ENCODE measurements around the gene LPO.

LPO gene

DNA sequence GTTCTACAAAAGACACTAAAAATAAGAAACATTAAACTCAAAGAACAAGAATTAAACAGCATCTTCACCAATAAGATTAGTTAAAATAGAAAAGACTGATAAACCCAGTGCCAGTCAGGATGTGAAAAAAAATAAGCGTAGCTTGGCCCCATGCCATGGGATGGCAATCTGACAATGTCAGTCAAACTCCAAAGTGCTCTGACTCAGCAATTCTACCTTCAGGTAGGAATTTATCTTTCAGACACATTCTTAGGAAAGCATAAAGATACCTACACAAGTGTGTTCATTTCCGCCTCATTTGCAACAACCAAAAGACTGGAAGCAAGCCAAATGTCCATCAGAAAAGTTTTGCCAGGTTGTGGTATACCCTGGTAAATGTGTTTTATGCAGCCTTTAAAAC is 51.5 kb downstream of the LPO start:
- Mint-ChIP-seq H3K4me1 (ENCODE audit: low read depth) (no peaks in the 10 kb centered on the region), H3K27me3 (peaks cover 14% of the 10 kb centered on the region), H3K9me3 (ENCODE audit: low read depth) (no peaks in the 10 kb centered on the region), H3K4me3 (no peak overlapping the region), H3K27ac (no peak overlapping the region), H3K36me3 (no peaks in the 10 kb centered on the region)

DNA sequence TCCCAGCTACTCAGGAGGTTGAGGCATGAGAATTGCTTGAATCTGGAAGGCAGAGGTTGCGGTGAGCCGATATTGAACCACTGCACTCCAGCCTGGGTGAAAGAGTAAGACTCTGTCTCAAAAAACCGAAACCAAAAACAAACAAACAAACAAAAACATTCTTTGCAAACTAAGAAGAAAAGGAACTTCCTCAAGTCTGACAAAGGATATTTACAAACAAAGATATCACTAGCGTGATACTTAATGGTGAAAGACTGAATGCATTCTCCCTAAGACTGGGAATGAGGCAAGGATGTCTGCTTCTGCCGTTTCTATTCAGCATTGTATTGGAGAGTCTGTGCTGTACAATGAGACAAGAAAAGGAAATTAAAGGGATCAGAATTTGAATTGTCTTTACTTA is 52.9 kb downstream of the LPO start:
- no peaks in the 10 kb centered on the region for H3K4me1 Mint-ChIP-seq (ENCODE audit: low read depth)
- peaks cover 14% of the 10 kb centered on the region for H3K27me3 Mint-ChIP-seq
- H3K36me3 Mint-ChIP-seq: no peaks in the 10 kb centered on the region
- H3K4me3 Mint-ChIP-seq: no peak overlapping the region
- H3K27ac Mint-ChIP-seq: no peak overlapping the region
- H3K9me3 Mint-ChIP-seq (ENCODE audit: low read depth): no peaks in the 10 kb centered on the region

DNA sequence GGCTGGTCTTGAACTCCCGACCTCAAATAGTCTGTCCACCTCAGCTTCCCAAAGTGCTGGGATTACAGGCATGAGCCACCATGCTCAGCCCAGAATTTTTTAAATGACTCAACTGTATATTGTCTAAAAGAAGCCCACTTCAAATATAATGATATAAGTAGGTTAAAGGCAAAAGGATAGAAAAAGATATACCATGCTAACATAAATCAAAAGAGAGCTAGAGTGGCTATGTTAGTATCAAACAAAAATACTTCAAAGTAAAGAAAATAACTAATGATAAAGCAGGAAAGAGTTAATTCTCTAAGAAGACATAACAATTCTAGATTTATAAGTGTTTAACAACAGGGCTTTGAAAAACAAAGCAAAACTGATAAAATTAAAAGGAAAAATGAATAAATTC is 55.6 kb downstream of the LPO start:
- H3K27ac Mint-ChIP-seq: no peak overlapping the region
- H3K27me3 Mint-ChIP-seq: peaks cover 7% of the 10 kb centered on the region
- H3K4me1 Mint-ChIP-seq (ENCODE audit: low read depth): no peaks in the 10 kb centered on the region
- H3K36me3 Mint-ChIP-seq: no peaks in the 10 kb centered on the region
- H3K4me3 Mint-ChIP-seq: no peak overlapping the region
- no peaks in the 10 kb centered on the region for H3K9me3 Mint-ChIP-seq (ENCODE audit: low read depth)

DNA sequence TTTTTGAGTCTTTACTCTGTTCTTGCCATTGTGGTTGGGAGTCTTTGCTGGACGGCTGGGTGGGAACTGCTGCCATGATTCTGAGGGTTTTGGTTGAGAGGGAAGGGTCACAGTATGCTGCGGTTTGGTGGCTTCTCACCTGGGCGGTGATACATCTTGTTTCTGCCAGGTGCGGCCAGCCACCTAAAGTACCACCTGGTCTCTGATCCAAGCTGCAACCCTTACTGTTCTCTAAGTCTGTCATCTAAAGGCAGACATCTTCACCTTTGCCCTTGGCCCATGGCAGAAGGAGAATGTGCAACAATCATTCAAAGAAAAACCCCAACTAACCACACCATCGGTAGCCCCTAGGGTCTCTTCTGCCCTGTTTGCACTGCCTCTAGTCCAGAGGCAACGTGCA is 62.0 kb downstream of the LPO start:
- no peaks in the 10 kb centered on the region for H3K9me3 Mint-ChIP-seq (ENCODE audit: low read depth)
- no peak overlapping the region for H3K27ac Mint-ChIP-seq
- H3K4me3 Mint-ChIP-seq: no peak overlapping the region
- H3K36me3 Mint-ChIP-seq: no peaks in the 10 kb centered on the region
- H3K4me1 Mint-ChIP-seq (ENCODE audit: low read depth): peaks cover 2% of the 10 kb centered on the region
- H3K27me3 Mint-ChIP-seq: no peaks in the 10 kb centered on the region

DNA sequence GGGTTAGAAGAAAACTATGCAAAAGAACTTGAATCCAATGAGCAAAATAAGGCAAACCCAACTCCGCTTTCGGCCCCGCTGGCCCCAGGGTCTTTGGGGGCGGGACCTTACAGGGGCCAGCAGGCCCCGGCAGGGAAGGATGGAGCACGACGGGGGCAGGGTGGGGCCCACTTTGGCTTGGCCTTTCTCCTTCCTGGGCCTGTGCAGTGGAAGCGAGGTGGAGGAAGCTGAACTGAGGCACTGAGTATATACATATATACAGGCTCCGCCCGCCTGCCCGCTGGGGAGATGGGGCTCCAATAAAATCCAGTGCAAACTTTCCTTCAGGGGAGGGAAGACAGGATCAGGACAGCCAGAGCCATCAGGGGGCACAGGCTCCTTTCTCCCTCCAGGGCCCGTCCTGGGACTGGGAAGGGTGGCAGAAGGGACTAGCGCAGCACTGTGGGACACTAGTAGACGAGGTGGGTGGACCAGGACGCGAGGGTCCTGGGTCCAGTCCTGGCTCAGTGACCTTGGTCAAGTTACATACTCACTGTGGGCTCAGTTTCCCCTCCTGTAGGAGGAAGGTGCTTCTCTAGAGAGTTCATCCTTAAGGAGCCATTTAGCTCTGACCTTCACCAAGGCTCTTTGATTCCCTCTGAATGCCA is 63.2 kb downstream of the LPO start:
- H3K27ac Mint-ChIP-seq: no peak overlapping the region
- no peaks in the 10 kb centered on the region for H3K27me3 Mint-ChIP-seq
- H3K36me3 Mint-ChIP-seq: no peaks in the 10 kb centered on the region
- H3K4me1 Mint-ChIP-seq (ENCODE audit: low read depth): peaks cover 2% of the 10 kb centered on the region
- no peak overlapping the region for H3K4me3 Mint-ChIP-seq
- no peaks in the 10 kb centered on the region for H3K9me3 Mint-ChIP-seq (ENCODE audit: low read depth)

DNA sequence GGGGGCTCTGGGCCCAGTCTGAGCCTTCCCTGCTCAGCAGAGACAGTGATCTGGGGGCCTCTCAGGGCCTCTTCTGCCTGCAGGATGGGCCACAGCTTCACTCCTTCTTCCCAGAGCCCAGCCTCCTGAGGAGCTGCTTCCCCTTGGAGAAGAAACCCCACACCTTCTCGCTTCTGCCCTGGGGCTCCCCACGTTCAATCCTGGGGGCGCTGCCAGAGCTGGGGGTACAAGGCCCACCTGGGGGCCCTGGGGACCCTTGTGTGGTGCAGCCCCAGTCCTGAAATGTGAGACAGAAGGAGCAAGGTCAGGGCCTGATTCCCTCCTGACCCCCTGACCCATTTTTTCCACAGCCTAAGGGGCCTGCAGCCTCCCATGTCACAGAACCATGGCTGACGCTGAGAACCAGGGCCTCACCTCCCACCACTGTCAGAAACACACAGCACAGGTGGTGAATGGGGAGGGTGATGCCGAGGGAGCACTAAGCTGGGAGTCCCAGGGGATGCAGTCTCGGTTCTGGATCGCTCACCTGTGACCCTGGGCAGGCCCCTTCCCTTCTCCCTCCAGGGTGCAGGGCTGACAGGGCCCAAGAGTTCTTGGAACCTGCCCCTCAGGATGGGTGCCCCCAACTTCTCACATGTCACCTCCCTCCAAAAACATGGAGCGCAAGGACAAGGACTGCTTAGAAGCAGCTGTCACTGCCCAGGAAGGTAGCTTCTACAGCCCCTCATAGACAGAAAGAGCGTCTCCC is 64.0 kb downstream of the LPO start:
- Mint-ChIP-seq H3K9me3 (ENCODE audit: low read depth) (no peaks in the 10 kb centered on the region), H3K4me3 (no peak overlapping the region), H3K27ac (no peak overlapping the region), H3K4me1 (ENCODE audit: low read depth) (peaks cover 2% of the 10 kb centered on the region), H3K27me3 (no peaks in the 10 kb centered on the region), H3K36me3 (peaks cover 4% of the 10 kb centered on the region)

DNA sequence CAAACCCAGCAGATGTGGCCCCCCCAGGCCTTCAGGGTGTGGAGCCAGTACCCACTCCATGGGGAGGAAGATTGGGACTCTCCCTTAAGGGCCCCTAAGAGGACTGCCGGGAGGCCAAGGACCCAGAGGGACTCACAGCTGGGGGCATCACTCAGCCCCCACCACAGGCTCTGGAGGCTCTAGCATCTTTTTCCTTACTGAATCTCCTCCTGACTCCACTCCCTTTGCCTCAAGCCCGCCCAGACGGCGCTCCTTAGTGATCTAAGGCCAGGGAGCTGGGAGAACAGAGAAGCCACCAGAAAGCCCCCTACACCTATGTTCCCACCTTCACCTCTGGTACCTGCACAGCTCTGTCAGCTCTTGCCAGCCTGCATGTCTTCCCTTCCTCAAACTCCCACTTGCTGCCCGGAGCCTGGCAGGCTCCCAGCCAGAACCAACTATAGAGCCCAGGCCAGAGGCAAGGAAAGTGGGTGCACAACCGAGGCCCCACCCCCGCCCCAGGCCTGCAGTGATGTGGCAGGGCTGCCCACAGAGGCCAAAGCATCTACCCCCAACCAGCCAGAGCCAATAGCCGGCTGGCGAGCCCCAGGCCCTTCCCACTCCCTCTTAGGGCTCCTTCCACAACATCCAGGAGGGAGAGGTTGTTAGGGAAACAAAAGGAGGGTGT is 64.7 kb downstream of the LPO start:
- H3K4me3 Mint-ChIP-seq: no peak overlapping the region
- H3K4me1 Mint-ChIP-seq (ENCODE audit: low read depth): peaks cover 2% of the 10 kb centered on the region
- H3K9me3 Mint-ChIP-seq (ENCODE audit: low read depth): no peaks in the 10 kb centered on the region
- H3K27me3 Mint-ChIP-seq: no peaks in the 10 kb centered on the region
- no peak overlapping the region for H3K27ac Mint-ChIP-seq
- H3K36me3 Mint-ChIP-seq: peaks cover 5% of the 10 kb centered on the region

DNA sequence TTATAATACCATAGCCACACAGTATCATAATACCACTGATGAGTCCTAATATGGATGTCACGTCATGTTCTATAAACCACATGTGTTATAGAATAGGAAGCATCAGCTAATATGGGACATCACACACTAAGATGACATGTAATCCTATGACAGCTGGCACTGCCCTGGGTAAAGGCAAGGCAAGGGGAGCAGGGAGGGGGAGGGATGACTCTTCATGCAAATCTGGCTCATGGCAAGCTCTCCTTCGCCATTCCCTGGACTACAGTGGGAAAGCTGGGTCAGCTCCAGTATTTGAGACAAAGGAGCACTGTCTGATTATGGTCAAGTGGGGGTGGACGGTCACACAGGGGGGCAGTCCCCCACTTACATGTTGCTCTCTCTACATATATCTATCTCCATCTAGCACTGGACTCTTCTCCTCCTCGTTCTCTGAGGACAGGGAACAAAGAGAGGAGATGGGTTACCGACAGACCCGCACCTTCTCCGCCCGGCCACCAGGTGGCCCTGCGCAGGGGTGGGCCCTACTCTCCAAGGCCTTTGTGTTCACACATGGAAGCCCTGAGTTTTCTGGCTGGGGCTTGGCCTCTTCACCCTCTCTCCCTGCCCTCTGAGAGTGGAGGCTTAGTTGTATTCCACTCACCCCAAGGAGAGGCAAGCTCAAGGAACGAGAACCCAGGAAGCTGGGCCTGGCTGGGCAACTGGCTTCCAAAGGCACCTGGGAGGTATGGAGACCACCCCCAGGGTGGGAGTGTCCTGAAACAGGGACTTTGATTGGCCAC is 65.8 kb downstream of the LPO start:
- H3K9me3 Mint-ChIP-seq (ENCODE audit: low read depth): no peaks in the 10 kb centered on the region
- peaks cover 5% of the 10 kb centered on the region for H3K36me3 Mint-ChIP-seq
- no peak overlapping the region for H3K27ac Mint-ChIP-seq
- no peak overlapping the region for H3K4me3 Mint-ChIP-seq
- H3K27me3 Mint-ChIP-seq: no peaks in the 10 kb centered on the region
- peaks cover 2% of the 10 kb centered on the region for H3K4me1 Mint-ChIP-seq (ENCODE audit: low read depth)

DNA sequence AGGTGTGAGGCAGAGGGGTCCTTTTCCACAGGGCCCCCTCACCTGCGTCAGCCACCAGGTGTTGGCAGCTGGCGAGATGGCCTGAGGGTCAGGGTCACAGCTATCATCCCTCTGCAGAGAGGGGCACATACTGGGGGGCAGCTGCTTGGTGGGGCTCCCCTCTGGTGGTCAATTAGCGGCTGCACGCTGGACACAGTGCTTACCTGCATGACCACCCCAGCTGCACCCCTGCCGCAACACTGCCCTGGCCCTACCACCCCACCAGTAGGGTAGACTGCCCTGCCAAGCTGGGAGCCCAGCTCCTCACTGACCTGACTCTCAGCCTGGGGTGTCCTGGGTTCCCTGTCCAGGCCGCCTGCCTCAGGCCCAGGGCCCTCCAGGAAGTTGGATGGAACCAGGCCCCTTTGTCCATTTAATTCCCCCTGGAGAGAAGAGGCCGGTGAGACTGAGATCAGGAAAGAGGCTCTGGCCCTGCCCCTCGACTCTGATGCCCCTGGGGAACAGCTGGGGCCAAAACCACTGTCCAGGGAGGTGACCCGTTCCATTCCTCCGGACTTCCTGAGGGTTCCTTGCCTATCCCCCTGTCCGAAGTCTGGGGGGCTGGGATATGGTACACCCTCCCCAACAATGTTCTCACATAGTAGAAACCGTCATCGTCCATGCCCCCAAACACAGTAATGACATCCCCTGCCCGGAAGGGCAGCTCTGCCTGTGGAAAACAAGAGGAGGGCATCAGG is 66.5 kb downstream of the LPO start:
- Mint-ChIP-seq H3K4me1 (ENCODE audit: low read depth) (peaks cover 2% of the 10 kb centered on the region), H3K9me3 (ENCODE audit: low read depth) (no peaks in the 10 kb centered on the region), H3K36me3 (peaks cover 6% of the 10 kb centered on the region), H3K4me3 (no peak overlapping the region), H3K27ac (no peak overlapping the region), H3K27me3 (no peaks in the 10 kb centered on the region)

DNA sequence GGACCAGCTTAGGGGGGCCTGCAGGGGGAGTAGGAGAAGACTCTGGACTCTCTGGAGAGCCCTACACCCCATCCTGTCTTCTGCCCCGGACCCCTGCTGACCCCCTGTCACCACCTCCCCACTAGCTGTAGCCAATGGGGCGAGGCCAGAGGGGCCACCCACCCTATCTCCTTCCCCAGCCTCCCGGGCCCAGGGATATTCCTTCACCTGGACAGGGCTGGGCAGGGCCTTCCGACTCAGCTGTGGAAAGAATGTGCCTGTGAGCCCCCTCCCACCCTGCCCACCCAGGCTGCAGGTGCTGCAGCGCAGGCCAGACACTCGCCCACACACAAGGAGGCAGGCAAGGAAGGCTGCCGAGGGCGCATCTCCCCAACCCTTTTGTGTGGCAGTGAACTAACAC is 67.2 kb downstream of the LPO start:
- no peak overlapping the region for H3K27ac Mint-ChIP-seq
- no peak overlapping the region for H3K4me3 Mint-ChIP-seq
- H3K9me3 Mint-ChIP-seq (ENCODE audit: low read depth): no peaks in the 10 kb centered on the region
- H3K27me3 Mint-ChIP-seq: no peaks in the 10 kb centered on the region
- H3K4me1 Mint-ChIP-seq (ENCODE audit: low read depth): peaks cover 2% of the 10 kb centered on the region
- peaks cover 7% of the 10 kb centered on the region for H3K36me3 Mint-ChIP-seq

DNA sequence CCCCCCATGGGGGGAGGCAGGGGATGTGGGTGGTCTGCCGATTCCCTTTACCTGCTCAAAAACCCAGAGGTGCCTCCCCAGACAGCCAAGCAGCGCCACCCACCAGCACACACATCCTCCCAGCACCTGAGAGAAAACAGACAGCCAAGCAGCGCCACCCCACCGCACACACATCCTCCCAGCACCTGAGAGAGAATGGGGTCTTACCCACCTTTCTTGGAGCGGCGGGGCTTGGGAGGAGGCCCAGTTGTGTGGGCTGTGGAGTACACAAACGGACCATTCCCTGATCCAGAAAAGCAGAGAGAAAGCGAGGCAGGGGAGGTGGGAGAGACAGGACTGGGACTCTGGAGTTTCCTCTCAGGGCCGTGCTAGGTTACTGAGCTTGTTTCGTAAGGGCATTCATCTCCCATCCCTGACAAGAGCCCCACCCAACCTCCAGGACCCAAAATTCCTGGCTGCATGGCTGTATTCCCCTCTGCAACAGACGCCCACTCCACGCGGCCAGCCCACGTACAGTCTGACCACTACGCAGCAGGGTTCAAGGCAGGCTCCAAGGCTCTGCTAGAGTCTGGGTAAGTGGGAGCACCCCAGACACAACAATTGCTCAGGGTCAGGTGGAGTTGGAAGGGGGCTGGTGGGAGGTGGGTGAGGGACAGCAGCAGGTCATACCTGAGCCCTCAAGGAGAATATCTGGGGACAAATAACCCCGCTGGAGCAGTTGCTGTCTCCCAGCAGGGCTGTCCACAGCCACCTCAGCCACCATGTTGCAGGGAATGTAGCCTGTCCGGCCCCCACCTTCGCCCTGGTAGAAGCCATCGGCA is 68.0 kb downstream of the LPO start:
- H3K27me3 Mint-ChIP-seq: no peaks in the 10 kb centered on the region
- peaks cover 7% of the 10 kb centered on the region for H3K36me3 Mint-ChIP-seq
- H3K9me3 Mint-ChIP-seq (ENCODE audit: low read depth): no peaks in the 10 kb centered on the region
- H3K4me1 Mint-ChIP-seq (ENCODE audit: low read depth): peaks cover 2% of the 10 kb centered on the region
- H3K27ac Mint-ChIP-seq: no peak overlapping the region
- no peak overlapping the region for H3K4me3 Mint-ChIP-seq

DNA sequence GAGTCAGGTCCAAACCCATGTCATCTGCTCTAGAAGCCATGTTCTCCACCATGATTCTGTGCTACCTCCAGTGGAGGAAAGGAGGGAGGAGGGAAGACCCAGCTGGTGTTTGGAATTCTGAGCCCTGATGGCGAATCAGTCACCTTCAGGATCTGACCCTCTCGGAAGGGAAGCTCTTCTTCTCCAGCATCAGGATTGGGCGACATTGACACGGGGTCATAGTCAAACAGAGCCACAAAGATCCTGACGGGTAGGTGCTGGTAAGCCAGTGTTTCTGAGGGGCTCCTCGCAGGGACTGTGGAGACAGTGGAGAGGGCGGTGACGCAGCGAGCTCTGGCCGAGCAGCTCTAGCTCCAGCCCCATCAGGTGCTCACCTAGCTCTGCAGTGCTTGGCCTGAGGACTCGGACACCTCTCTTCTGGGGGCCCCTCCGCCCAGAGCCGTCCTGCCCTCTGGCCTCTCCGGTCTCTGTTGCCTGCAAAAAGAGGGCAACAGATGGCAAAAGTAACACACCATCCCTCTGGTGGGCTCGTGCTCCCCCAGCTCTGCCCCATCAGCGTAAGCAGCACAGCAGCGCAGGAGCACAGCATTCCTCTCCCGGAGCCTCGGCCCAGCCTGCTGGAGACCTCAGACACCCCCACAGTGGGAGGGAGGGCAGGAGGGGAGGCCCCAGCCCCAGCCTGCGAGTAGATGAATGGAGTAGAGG is 69.2 kb downstream of the LPO start:
- Mint-ChIP-seq H3K27me3 (no peaks in the 10 kb centered on the region), H3K27ac (no peak overlapping the region), H3K4me3 (no peak overlapping the region), H3K4me1 (ENCODE audit: low read depth) (peaks cover 2% of the 10 kb centered on the region), H3K36me3 (peaks cover 7% of the 10 kb centered on the region), H3K9me3 (ENCODE audit: low read depth) (no peaks in the 10 kb centered on the region)

DNA sequence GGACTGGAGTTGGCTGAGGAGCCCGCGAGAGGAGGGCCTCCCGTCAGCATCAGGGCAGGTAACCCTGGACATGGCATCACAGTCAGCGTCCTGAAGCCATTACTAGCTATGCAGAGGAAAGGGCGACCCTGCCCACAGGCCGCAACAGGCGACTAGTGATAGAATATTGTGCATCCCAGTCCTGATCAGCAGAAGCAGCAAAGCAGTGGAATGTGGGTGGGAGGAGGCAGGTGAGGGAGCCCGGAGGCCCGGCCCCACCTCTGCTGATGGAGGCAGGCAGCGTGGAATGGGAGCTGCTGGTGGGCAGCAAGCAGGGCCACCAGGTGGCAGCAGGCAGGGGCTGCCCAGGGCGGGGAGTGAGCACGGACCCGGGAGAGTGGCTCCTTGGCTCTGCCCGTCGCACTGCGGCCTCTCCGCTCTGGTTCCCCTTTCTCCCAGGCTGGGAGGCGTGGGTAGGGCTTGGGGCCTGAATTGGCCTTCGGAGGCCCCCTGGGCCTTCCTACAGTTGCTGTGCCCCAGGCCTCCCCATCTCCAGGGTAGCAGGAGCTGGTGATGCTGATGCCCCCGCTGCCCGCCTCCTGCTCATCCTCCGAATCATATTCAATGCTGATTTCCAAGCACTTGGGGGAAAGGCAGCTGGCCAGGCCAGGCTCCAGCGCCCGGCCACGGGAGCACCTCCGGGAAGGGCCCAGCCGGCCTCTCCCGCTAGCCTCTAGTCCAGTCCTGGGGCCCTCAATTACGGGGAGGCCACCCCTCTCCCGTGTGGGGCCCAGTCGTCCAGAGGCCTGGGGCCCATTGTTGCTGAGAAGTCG is 70.0 kb downstream of the LPO start:
- Mint-ChIP-seq H3K27me3 (no peaks in the 10 kb centered on the region), H3K4me3 (no peak overlapping the region), H3K4me1 (ENCODE audit: low read depth) (peaks cover 2% of the 10 kb centered on the region), H3K9me3 (ENCODE audit: low read depth) (no peaks in the 10 kb centered on the region), H3K27ac (no peak overlapping the region), H3K36me3 (peaks cover 7% of the 10 kb centered on the region)

All from activated naive CD8-positive, alpha-beta T cell (primary cell).